NCI-H2107 treated with DMSO at 0.1 percent for 48 hours (cell line): ENCODE data around the gene SLITRK1.

ENCODE experiments used
- DNase-seq: peaks from one replicate; lab custom pipeline; 2025; ENCODE audit not compliant: unreplicated experiment; lab: John Stamatoyannopoulos, UW

The SLITRK1 gene

GRCh38 chr13:83876546-83876945, 5.7 kb downstream of the SLITRK1 start:
- no peak for DNase-seq

DNA sequence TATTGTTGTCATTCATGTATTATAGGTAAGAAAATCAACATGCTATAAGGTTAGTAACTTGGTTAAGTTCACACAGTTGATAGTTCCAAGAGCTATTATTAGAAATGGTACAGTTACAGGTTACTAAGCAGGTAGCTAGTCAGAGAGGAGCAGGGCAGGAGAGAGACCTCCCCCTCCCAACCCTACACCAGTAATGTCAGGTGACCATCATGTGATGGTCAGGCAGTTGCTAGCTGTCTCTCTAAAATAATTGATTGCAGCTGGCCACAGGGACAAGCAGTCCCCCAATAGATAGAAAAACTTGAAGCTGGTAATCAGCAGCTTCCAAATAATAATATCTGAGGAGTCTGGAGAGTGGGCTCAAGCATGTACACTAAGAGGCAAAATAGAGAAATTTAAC, 14.6 kb downstream of the SLITRK1 start:
- no peak for DNase-seq

GRCh38 chr13:83865161-83866137, 16.8 kb downstream of the SLITRK1 start:
- no peak for DNase-seq

- DNase-seq: no peak
Measured at GRCh38 chr13:83853771-83854170, 28.5 kb downstream of the SLITRK1 start.

DNA sequence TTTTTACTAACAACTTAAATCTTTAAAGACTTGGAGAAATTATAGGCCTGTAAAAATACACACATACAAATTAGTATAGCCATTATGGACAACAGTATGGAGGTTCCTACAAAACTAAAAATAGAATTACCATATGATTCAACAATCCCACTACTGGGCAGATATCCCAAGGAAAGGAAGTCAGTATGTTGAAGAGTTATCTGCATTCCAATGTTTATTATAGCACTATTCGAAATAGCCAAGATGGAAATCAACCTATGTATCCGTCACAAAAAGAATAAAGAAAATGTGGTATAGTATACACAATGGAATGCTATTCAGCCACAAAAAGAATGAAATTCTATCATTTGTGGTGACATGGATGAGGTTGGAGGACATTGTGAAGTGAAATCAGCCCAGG, 37.2 kb downstream of the SLITRK1 start:
- no peak for DNase-seq

GRCh38 chr13:83839146-83839545, 43.1 kb downstream of the SLITRK1 start:
- DNase-seq: no peak

DNA sequence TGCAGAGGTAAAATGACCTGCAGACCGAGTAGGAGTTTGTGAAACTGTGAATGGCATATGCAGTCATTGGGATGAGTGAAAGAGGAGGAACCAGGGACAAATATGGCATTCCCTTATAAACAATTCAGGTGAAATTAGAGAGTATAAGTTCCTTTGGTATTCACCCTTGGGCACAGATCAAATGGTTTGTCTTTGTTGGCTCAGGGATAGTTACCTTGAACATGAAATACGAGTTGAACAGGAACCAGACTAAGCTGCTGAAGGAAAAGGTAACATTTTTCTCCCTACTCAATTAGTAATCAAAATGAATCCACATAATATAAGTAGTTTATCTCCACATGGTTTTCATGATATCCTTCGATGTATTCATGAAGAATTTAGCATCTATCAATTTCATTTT, 50.5 kb downstream of the SLITRK1 start:
- DNase-seq: no peak

DNA sequence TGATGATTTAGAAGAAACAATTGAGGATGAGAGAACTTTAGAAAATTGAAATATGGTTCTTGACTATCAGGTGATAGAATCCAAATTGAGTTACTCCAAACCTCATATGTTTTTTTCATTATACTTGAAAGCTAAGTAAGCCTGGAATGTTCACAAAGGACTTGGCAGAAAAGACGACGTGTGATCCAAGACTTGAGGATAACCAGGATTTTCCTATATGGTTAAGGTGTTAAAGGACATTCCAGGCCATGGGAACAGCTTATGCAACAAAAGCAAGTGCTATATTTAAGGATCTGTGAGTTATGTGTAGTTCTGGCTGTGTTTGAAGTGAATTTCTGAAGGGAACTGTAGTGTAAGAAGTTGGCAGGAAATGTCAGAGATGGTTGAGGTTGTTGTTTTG, 52.5 kb downstream of the SLITRK1 start:
- no peak for DNase-seq

DNA sequence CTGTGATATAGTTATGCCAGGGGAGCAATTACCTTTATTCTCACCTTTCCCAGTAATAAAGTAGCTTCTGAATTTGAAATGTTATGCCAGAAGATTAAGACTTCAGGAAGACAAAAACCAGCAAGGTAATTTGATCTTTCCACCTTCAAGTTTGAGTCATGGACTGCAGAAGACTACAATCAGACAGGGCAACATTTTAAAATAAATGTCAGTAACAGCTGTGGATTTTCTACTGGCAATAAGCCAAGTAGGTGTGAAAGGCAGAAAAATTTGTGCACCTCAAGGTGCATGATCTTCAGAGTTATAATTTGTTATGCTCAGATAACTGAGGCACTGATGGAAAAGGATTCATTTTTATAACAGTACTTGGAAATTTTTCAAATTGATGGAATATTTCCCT, 54.9 kb downstream of the SLITRK1 start:
- DNase-seq: peak; percentile 5
